Left kidney (tissue), 2 donors: Measurements from ENCODE around the gene RACK1. TPM values are rescaled to one million over a fixed set of nuclear protein-coding genes. Genes with fewer than 3 reads are reported as not detected.

Experiments
- DNase-seq: peaks from one replicate; pipeline ENCODE4 v3.0.0-alpha.2; 2013
- polyA plus RNA-seq: library from polyadenylated mRNA; unstranded; fragments of 120-200 nt; gene quantifications from one replicate; pipeline ENCODE4 v1.2.1, GENCODE V29; 2013; ENCODE audit not compliant: insufficient read length

Gene RACK1
- polyA plus RNA-seq, 1 donor: 2,486 TPM

GRCh38 chr5:181263633-181264032 lies 19.9 kb upstream of the RACK1 start:
- DNase-seq: no peak

- peak; percentile 70 for DNase-seq
Observed at GRCh38 chr5:181261320-181262049, 17.8 kb upstream of the RACK1 start.

GRCh38 chr5:181260720-181261319 lies 17.1 kb upstream of the RACK1 start, which contains the start of gene TRIM52:
TRIM52 (minus strand) TSS chr5:181261143; CDS start chr5:181260813, 330 bp downstream.
- peak; percentile 91 for DNase-seq

GRCh38 chr5:181259974-181260719 lies 16.4 kb upstream of the RACK1 start:
- no peak for DNase-seq

- DNase-seq: no peak
Observed at GRCh38 chr5:181259283-181259682, 15.6 kb upstream of the RACK1 start.

- no peak for DNase-seq
Observed at GRCh38 chr5:181258576-181258975, 14.9 kb upstream of the RACK1 start.

GRCh38 chr5:181255836-181256578 lies 12.3 kb upstream of the RACK1 start:
- DNase-seq: no peak

- DNase-seq: no peak
Observed at GRCh38 chr5:181255276-181255675, 11.6 kb upstream of the RACK1 start.

GRCh38 chr5:181248277-181248676 lies 4.6 kb upstream of the RACK1 start:
- no peak for DNase-seq

- DNase-seq: peak; percentile 86
Observed at GRCh38 chr5:181246276-181247049, 2.8 kb upstream of the RACK1 start.

- no peak for DNase-seq
Observed at GRCh38 chr5:181245427-181246275, 1.9 kb upstream of the RACK1 start.

GRCh38 chr5:181243018-181243563 lies 615 bp downstream of the RACK1 start:
- DNase-seq: no peak

GRCh38 chr5:181242031-181242451 lies 1.7 kb downstream of the RACK1 start:
- no peak for DNase-seq

GRCh38 chr5:181241393-181241975 lies 2.2 kb downstream of the RACK1 start:
- DNase-seq: no peak

- no peak for DNase-seq
Observed at GRCh38 chr5:181239062-181239663, 4.5 kb downstream of the RACK1 start.

- DNase-seq: no peak
Observed at GRCh38 chr5:181237729-181238385, 5.8 kb downstream of the RACK1 start.

GRCh38 chr5:181236954-181237641 lies 6.6 kb downstream of the RACK1 start:
- DNase-seq: no peak

GRCh38 chr5:181236471-181236870 lies 7.2 kb downstream of the RACK1 start:
- no peak for DNase-seq
